Naive thymus-derived CD4-positive, alpha-beta T cell (primary cell): ENCODE measurements around the gene EEF1B2. TPM values are rescaled to one million over a fixed set of nuclear protein-coding genes. Genes with fewer than 3 reads are reported as not detected.

ENCODE experiments used
- ATAC-seq: fragments of 150-1000 bp; cut with Tn5 transposase; 2 replicates; pipeline ENCODE4 v1.10.0; 2021; ENCODE audit warnings: mild to moderate bottlenecking, moderate library complexity
- CTCF ChIA-PET: fragments of 350-600 bp; sonication (Branson Sonifier 250); formaldehyde crosslinking; loops from one replicate; lab custom pipeline; 2021; ENCODE audit warnings: antibody characterized with exemption; lab: Charles Lee
- POLR2A ChIA-PET: fragments of 350-600 bp; sonication (Branson Sonifier 250); formaldehyde crosslinking; loops from one replicate; lab custom pipeline; 2021; ENCODE audit warnings: antibody characterized with exemption, inconsistent platforms; lab: Charles Lee
- DNase-seq, 9 donors: peaks; one replicate each; pipeline versions ENCODE4 v3.0.0 to v3.0.0-alpha.2; 2020 to 2022; ENCODE audit warnings: mixed read lengths in 1 of 9
- H3K27ac ChIP-seq: one replicate; pipeline ENCODE4 v1.7.0; 2013; ENCODE audit warnings: mild to moderate bottlenecking, low read depth, low read length, moderate library complexity
- H3K27me3 ChIP-seq, 2 donors: one replicate each; pipeline ENCODE4 v1.7.0; 2013; ENCODE audit warnings: low read length in 2 of 2, mild to moderate bottlenecking in 2 of 2, moderate library complexity in 2 of 2; ENCODE audit not compliant: control insufficient read depth in 2 of 2, insufficient read depth in 2 of 2
- H3K36me3 ChIP-seq, 3 experiments: 1 replicate in 2 of 3; 2 replicates in 1 of 3; pipeline ENCODE4 v1.7.0; 2013; ENCODE audit warnings: low read length in 3 of 3, mild to moderate bottlenecking in 3 of 3, moderate library complexity in 1 of 3; ENCODE audit not compliant: insufficient read depth in 3 of 3, control insufficient read depth in 2 of 3
- H3K4me1 ChIP-seq, 2 donors: one replicate each; pipeline ENCODE4 v1.7.0; 2013; ENCODE audit warnings: low read length in 2 of 2, mild to moderate bottlenecking in 2 of 2, moderate library complexity in 1 of 2; ENCODE audit not compliant: control insufficient read depth in 2 of 2, insufficient read depth in 2 of 2
- H3K4me3 ChIP-seq: 2 replicates; pipeline ENCODE4 v1.7.0; 2013; ENCODE audit warnings: mild to moderate bottlenecking, low read length
- H3K9me3 ChIP-seq, 3 experiments: 1 replicate in 2 of 3; 2 replicates in 1 of 3; pipeline ENCODE4 v1.7.0; 2013; ENCODE audit warnings: low read length in 3 of 3; ENCODE audit not compliant: control insufficient read depth in 2 of 3
- H3K27ac Mint-ChIP-seq, 9 donors: one replicate each; pipeline ENCODE4 v1.8.0; 2020 to 2022; ENCODE audit warnings: mixed read lengths in 9 of 9, mild to moderate bottlenecking in 8 of 9, moderate library complexity in 5 of 9, inconsistent platforms in 2 of 9
- H3K27me3 Mint-ChIP-seq, 5 donors: one replicate each; pipeline ENCODE4 v1.8.0; 2021 to 2022; ENCODE audit warnings: mixed read lengths in 5 of 5, mild to moderate bottlenecking in 1 of 5
- H3K36me3 Mint-ChIP-seq, 5 donors: one replicate each; pipeline ENCODE4 v1.8.0; 2020 to 2022; ENCODE audit warnings: mixed read lengths in 5 of 5, mild to moderate bottlenecking in 3 of 5, inconsistent platforms in 1 of 5
- H3K4me1 Mint-ChIP-seq, 7 donors: one replicate each; pipeline ENCODE4 v1.8.0; 2020 to 2022; ENCODE audit warnings: mixed read lengths in 7 of 7, mild to moderate bottlenecking in 3 of 7, inconsistent platforms in 1 of 7
- H3K4me3 Mint-ChIP-seq, 10 donors: one replicate each; pipeline ENCODE4 v1.8.0; 2020 to 2022; ENCODE audit warnings: mild to moderate bottlenecking in 10 of 10, mixed read lengths in 10 of 10, moderate library complexity in 6 of 10, inconsistent platforms in 2 of 10
- H3K9me3 Mint-ChIP-seq, 11 donors: one replicate each; pipeline ENCODE4 v1.8.0; 2020 to 2022; ENCODE audit warnings: mixed read lengths in 11 of 11, mild to moderate bottlenecking in 4 of 11, inconsistent platforms in 1 of 11, moderate library complexity in 1 of 11
- intact Hi-C, 2 donors: fragments of 100-400 bp; cut with micrococcal nuclease; formaldehyde crosslinking; loops; one replicate each; pipeline ENCODE4 v1.15.1; 2023
- polyA plus RNA-seq, 2 donors: library from polyadenylated mRNA; unstranded; fragments of 300-500 nt; fragmentation: Illumina TruSeq; gene quantifications; one replicate each; pipeline ENCODE4 v1.2.3, GENCODE V29; 2021
- total RNA-seq, 6 experiments: library from RNA in 5 of 6; stranded (reverse) in 5 of 6; gene quantifications; 1 replicate in 5 of 6; 2 replicates in 1 of 6; pipeline ENCODE4 v1.2.3 and lab custom pipeline; 2021 to 2026

EEF1B2 gene
- total and polyA plus RNA-seq, 7 experiments from 2014 or later, result 542 to 1,474 (median 1,164) TPM

GRCh38 chr2:206125901-206126300, 33.8 kb upstream of the EEF1B2 start:
- CTCF ChIA-PET, result no interaction called here
- no peak for ATAC-seq
- peaks cover 7 to 45% (median 41%) of the 10 kb centered on the region in 5 donors for H3K36me3 Mint-ChIP-seq
- intact Hi-C loops, result no loop called here
- no peak overlapping the region for H3K4me3 Mint-ChIP-seq
- no peak overlapping the region for H3K27ac Mint-ChIP-seq
- H3K27ac ChIP-seq, result no peak overlapping the region
- no peaks in the 10 kb centered on the region for H3K4me1 Mint-ChIP-seq
- POLR2A ChIA-PET, result no interaction called here
- no peaks in the 10 kb centered on the region for H3K27me3 ChIP-seq
- DNase-seq, result no peak
- H3K4me1 ChIP-seq, result no peaks in the 10 kb centered on the region
- peaks cover 17 to 67% (median 29%) of the 10 kb centered on the region in 3 experiments for H3K36me3 ChIP-seq
- no peak overlapping the region for H3K4me3 ChIP-seq
- H3K9me3 ChIP-seq, result peaks cover 0 to 9% (median 0%) of the 10 kb centered on the region in 3 experiments
- H3K27me3 Mint-ChIP-seq, result no peaks in the 10 kb centered on the region
- H3K9me3 Mint-ChIP-seq, result peaks cover 0 to 12% (median 3%) of the 10 kb centered on the region in 11 donors

GRCh38 chr2:206127656-206128055, 32.0 kb upstream of the EEF1B2 start:
- Histone ChIP-seq H3K27ac (no peak overlapping the region), H3K9me3 (no peaks in the 10 kb centered on the region), H3K4me1 (no peaks in the 10 kb centered on the region), H3K27me3 (no peaks in the 10 kb centered on the region), H3K4me3 (no peak overlapping the region), H3K36me3 (peaks cover 10 to 56% (median 22%) of the 10 kb centered on the region in 3 experiments)
- Mint-ChIP-seq H3K27me3 (no peaks in the 10 kb centered on the region), H3K36me3 (peaks cover 3 to 31% (median 28%) of the 10 kb centered on the region in 5 donors), H3K4me3 (no peak overlapping the region), H3K4me1 (no peaks in the 10 kb centered on the region), H3K27ac (no peak overlapping the region), H3K9me3 (no peaks in the 10 kb centered on the region)
- CTCF ChIA-PET, result no interaction called here
- DNase-seq (no peak), ATAC-seq (no peak)
- POLR2A ChIA-PET, result no interaction called here
- intact Hi-C loops, result no loop called here

GRCh38 chr2:206143451-206143850, 16.2 kb upstream of the EEF1B2 start:
- no peaks in the 10 kb centered on the region for H3K9me3 ChIP-seq
- no peak overlapping the region for H3K27ac ChIP-seq
- Mint-ChIP-seq H3K36me3 (peaks cover under 1 to 52% (median 30%) of the 10 kb centered on the region in 5 donors), H3K27me3 (no peaks in the 10 kb centered on the region), H3K4me3 (no peak overlapping the region), H3K27ac (no peak overlapping the region), H3K4me1 (no peaks in the 10 kb centered on the region), H3K9me3 (no peaks in the 10 kb centered on the region)
- DNase-seq (no peak), ATAC-seq (no peak)
- no peak overlapping the region for H3K4me3 ChIP-seq
- H3K36me3 ChIP-seq, result peaks cover 14 to 66% (median 36%) of the 10 kb centered on the region in 3 experiments
- H3K4me1 ChIP-seq, result no peaks in the 10 kb centered on the region
- CTCF ChIA-PET, result no interaction called here
- H3K27me3 ChIP-seq, result no peaks in the 10 kb centered on the region
- intact Hi-C loops, result no loop called here
- POLR2A ChIA-PET, result no interaction called here

- Histone ChIP-seq H3K4me3 (no peak overlapping the region), H3K4me1 (no peaks in the 10 kb centered on the region), H3K36me3 (peaks cover 14 to 67% (median 41%) of the 10 kb centered on the region in 3 experiments), H3K9me3 (no peaks in the 10 kb centered on the region), H3K27ac (no peak overlapping the region), H3K27me3 (no peaks in the 10 kb centered on the region)
- Mint-ChIP-seq H3K27me3 (no peaks in the 10 kb centered on the region), H3K36me3 (peaks cover 5 to 56% (median 30%) of the 10 kb centered on the region in 5 donors), H3K27ac (no peak overlapping the region), H3K4me3 (no peak overlapping the region), H3K9me3 (no peaks in the 10 kb centered on the region), H3K4me1 (peaks cover 0 to 2% (median 0%) of the 10 kb centered on the region in 7 donors)
- ChIA-PET CTCF (no interaction called here), POLR2A (no interaction called here)
- intact Hi-C loops, result no loop called here
- DNase-seq (no peak), ATAC-seq (no peak)
Measured at GRCh38 chr2:206144383-206144782, 15.3 kb upstream of the EEF1B2 start.

GRCh38 chr2:206145665-206146064, 14.0 kb upstream of the EEF1B2 start:
- peaks cover 9 to 62% (median 33%) of the 10 kb centered on the region in 5 donors for H3K36me3 Mint-ChIP-seq
- H3K27me3 Mint-ChIP-seq, result no peaks in the 10 kb centered on the region
- ChIA-PET CTCF (no interaction called here), POLR2A (interaction anchor here (0.7 kb wide), 1 partner anchor 27 kb away, joined by 3 read pairs; no protein-coding TSS in a partner anchor)
- H3K36me3 ChIP-seq, result peaks cover 14 to 70% (median 45%) of the 10 kb centered on the region in 3 experiments
- H3K4me3 ChIP-seq, result no peak overlapping the region
- H3K9me3 Mint-ChIP-seq, result no peaks in the 10 kb centered on the region
- intact Hi-C loops, result no loop called here
- peaks cover under 1 to 8% (median 4%) of the 10 kb centered on the region in 7 donors for H3K4me1 Mint-ChIP-seq
- no peaks in the 10 kb centered on the region for H3K9me3 ChIP-seq
- no peak overlapping the region for H3K27ac Mint-ChIP-seq
- H3K4me3 Mint-ChIP-seq, result no peak overlapping the region
- H3K4me1 ChIP-seq, result no peaks in the 10 kb centered on the region
- ATAC-seq (no peak), DNase-seq (no peak)
- no peaks in the 10 kb centered on the region for H3K27me3 ChIP-seq
- no peak overlapping the region for H3K27ac ChIP-seq

- CTCF ChIA-PET, result no interaction called here
- no peaks in the 10 kb centered on the region for H3K27me3 Mint-ChIP-seq
- peaks cover 9 to 45% (median 26%) of the 10 kb centered on the region in 5 donors for H3K36me3 Mint-ChIP-seq
- Histone ChIP-seq H3K27me3 (no peaks in the 10 kb centered on the region), H3K36me3 (peaks cover 0 to 59% (median 33%) of the 10 kb centered on the region in 3 experiments), H3K27ac (no peak overlapping the region), H3K4me1 (no peaks in the 10 kb centered on the region), H3K4me3 (no peak overlapping the region), H3K9me3 (no peaks in the 10 kb centered on the region)
- no peak for DNase-seq
- no peak overlapping the region for H3K4me3 Mint-ChIP-seq
- POLR2A ChIA-PET, result no interaction called here
- peaks cover 14 to 22% (median 17%) of the 10 kb centered on the region in 7 donors for H3K4me1 Mint-ChIP-seq
- H3K9me3 Mint-ChIP-seq, result no peaks in the 10 kb centered on the region
- ATAC-seq, result no peak
- intact Hi-C loops, result no loop called here
- no peak overlapping the region for H3K27ac Mint-ChIP-seq
Measured at GRCh38 chr2:206149330-206149729, 10.4 kb upstream of the EEF1B2 start.

GRCh38 chr2:206150168-206150567, 9.5 kb upstream of the EEF1B2 start:
- Mint-ChIP-seq H3K27ac (peak overlapping the region in 3 of 9 donors; percentile 39 to 62 (median 62)), H3K4me1 (peaks cover 15 to 24% (median 17%) of the 10 kb centered on the region in 7 donors), H3K9me3 (no peaks in the 10 kb centered on the region), H3K27me3 (no peaks in the 10 kb centered on the region), H3K4me3 (no peak overlapping the region), H3K36me3 (peaks cover under 1 to 40% (median 22%) of the 10 kb centered on the region in 5 donors)
- CTCF ChIA-PET, result no interaction called here
- H3K4me1 ChIP-seq, result no peaks in the 10 kb centered on the region
- ATAC-seq (no peak), DNase-seq (no peak)
- H3K27me3 ChIP-seq, result no peaks in the 10 kb centered on the region
- no peaks in the 10 kb centered on the region for H3K9me3 ChIP-seq
- H3K27ac ChIP-seq, result no peak overlapping the region
- peaks cover 0 to 54% (median 33%) of the 10 kb centered on the region in 3 experiments for H3K36me3 ChIP-seq
- POLR2A ChIA-PET, result no interaction called here
- H3K4me3 ChIP-seq, result no peak overlapping the region
- intact Hi-C loops, result no loop called here
